NCI-H1694 treated with DMSO at 0.1 percent for 48 hours (cell line): ENCODE data around the gene GRAMD4.
"Not testable (repeated sequence)": the region's sequence is repeated elsewhere in the genome, so short reads cannot be mapped to it uniquely, and the experiment has no call there.

Experiments
- DNase-seq: peaks from one replicate; lab custom pipeline; 2025; lab: John Stamatoyannopoulos, UW

Gene GRAMD4

GRCh38 chr22:46637711-46638600, 17.8 kb downstream of the GRAMD4 start:
- no peak for DNase-seq

- peak; percentile 9 for DNase-seq
These were observed 18.6 kb downstream of the GRAMD4 start for GRCh38 chr22:46638601-46639431.

GRCh38 chr22:46639843-46640242, 19.7 kb downstream of the GRAMD4 start:
- no peak for DNase-seq

GRCh38 chr22:46640293-46641055, 20.3 kb downstream of the GRAMD4 start:
- no peak for DNase-seq

- no peak for DNase-seq
These were observed 21.7 kb downstream of the GRAMD4 start for GRCh38 chr22:46641811-46642266.

GRCh38 chr22:46642840-46643480, 22.8 kb downstream of the GRAMD4 start:
- DNase-seq = not testable (repeated sequence)

- DNase-seq = no peak
These were observed 26.5 kb downstream of the GRAMD4 start for GRCh38 chr22:46646531-46647215.

- DNase-seq = not testable (repeated sequence)
These were observed 28.1 kb downstream of the GRAMD4 start for GRCh38 chr22:46648225-46648820.

GRCh38 chr22:46649141-46650077, 29.2 kb downstream of the GRAMD4 start:
- DNase-seq = peak; percentile 98

GRCh38 chr22:46650078-46650810, 30.1 kb downstream of the GRAMD4 start:
- no peak for DNase-seq

GRCh38 chr22:46651316-46651715, 31.1 kb downstream of the GRAMD4 start:
- no peak for DNase-seq

- no peak for DNase-seq
These were observed 32.1 kb downstream of the GRAMD4 start for GRCh38 chr22:46652081-46652846.

- DNase-seq = no peak
These were observed 32.7 kb downstream of the GRAMD4 start for GRCh38 chr22:46652847-46653331.

GRCh38 chr22:46653596-46653995, 33.4 kb downstream of the GRAMD4 start:
- no peak for DNase-seq

- no peak for DNase-seq
These were observed 34.2 kb downstream of the GRAMD4 start for GRCh38 chr22:46654426-46654825.

- no peak for DNase-seq
These were observed 34.9 kb downstream of the GRAMD4 start for GRCh38 chr22:46654927-46655595.
